HUES64 (cell line): ENCODE data around the gene SIRT3.
"Not testable (repeated sequence)": the region's sequence is repeated elsewhere in the genome, so short reads cannot be mapped to it uniquely, and the experiment has no call there.

ENCODE experiments used
- H3K27ac ChIP-seq: 2 replicates; pipeline ENCODE4 v1.7.0; 2013; ENCODE audit warnings: low read depth, low read length, inconsistent platforms
- H3K27me3 ChIP-seq: 2 replicates; pipeline ENCODE4 v1.6.1; 2013; ENCODE audit warnings: mild to moderate bottlenecking, low read length; ENCODE audit not compliant: insufficient read depth
- H3K36me3 ChIP-seq: 2 replicates; pipeline ENCODE4 v1.6.1; 2013; ENCODE audit warnings: mild to moderate bottlenecking, low read length; ENCODE audit not compliant: insufficient read depth
- H3K4me1 ChIP-seq: 2 replicates; pipeline ENCODE4 v1.6.1; 2013; ENCODE audit warnings: mild to moderate bottlenecking, low read length, moderate library complexity; ENCODE audit not compliant: insufficient read depth
- H3K4me3 ChIP-seq: 2 replicates; pipeline ENCODE4 v1.5.1; 2013; ENCODE audit warnings: mild to moderate bottlenecking, low read length, moderate library complexity
- H3K9ac ChIP-seq: 2 replicates; pipeline ENCODE4 v1.6.1; 2013; ENCODE audit warnings: mild to moderate bottlenecking, low read depth, low read length
- H3K9me3 ChIP-seq: 2 replicates; pipeline ENCODE4 v1.6.1; 2013; ENCODE audit warnings: low read depth, low read length; ENCODE audit not compliant: insufficient read depth
- WGBS: fragments of 150-250, 120-280 bp; methylation state at CpG from one replicate; pipeline ENCODE4 v1.1.7; 2013; ENCODE audit warnings: missing lambda C conversion rate; 5-methylcytosine and 5-hydroxymethylcytosine counted together

Gene SIRT3

GRCh38 chr11:197741-198235 is 38.4 kb downstream of the SIRT3 start:
- WGBS: 92% methylated on average over 9 of the region's 9 CpGs
- Histone ChIP-seq H3K4me3 (no peak overlapping the region), H3K9ac (no peak overlapping the region), H3K9me3 (no peaks in the 10 kb centered on the region), H3K27ac (no peak overlapping the region), H3K4me1 (no peaks in the 10 kb centered on the region), H3K27me3 (no peaks in the 10 kb centered on the region), H3K36me3 (no peaks in the 10 kb centered on the region)

- 91% methylated on average over 23 of the region's 23 CpGs for WGBS
Measured at GRCh38 chr11:196786-197731, 39.1 kb downstream of the SIRT3 start.

GRCh38 chr11:193481-193880 is 42.7 kb downstream of the SIRT3 start:
- not testable (repeated sequence) for H3K9me3 ChIP-seq, H3K9ac ChIP-seq, H3K27ac ChIP-seq, H3K4me3 ChIP-seq, H3K4me1 ChIP-seq, H3K36me3 ChIP-seq, H3K27me3 ChIP-seq
- WGBS: 85% methylated on average over 5 of the region's 5 CpGs

More at GRCh38 chr11:196786-197731, 39.1 kb downstream of the SIRT3 start:
- no peaks in the 10 kb centered on the region for H3K27me3 ChIP-seq
- no peaks in the 10 kb centered on the region for H3K36me3 ChIP-seq
- no peak overlapping the region for H3K4me3 ChIP-seq
- H3K27ac ChIP-seq: no peak overlapping the region
- H3K9ac ChIP-seq: no peak overlapping the region
- no peaks in the 10 kb centered on the region for H3K4me1 ChIP-seq
- H3K9me3 ChIP-seq: no peaks in the 10 kb centered on the region

GRCh38 chr11:192674-193128 is 43.4 kb downstream of the SIRT3 start, which contains the start of gene SCGB1C1:
SCGB1C1 (plus strand) TSS chr11:193078; CDS start chr11:193100, 22 bp downstream.
- not testable (repeated sequence) for H3K36me3 ChIP-seq, H3K27ac ChIP-seq, H3K4me1 ChIP-seq, H3K9me3 ChIP-seq, H3K4me3 ChIP-seq, H3K9ac ChIP-seq, H3K27me3 ChIP-seq
- WGBS: 92% methylated on average over 2 of the region's 11 CpGs

- not testable (repeated sequence) for H3K36me3 ChIP-seq, H3K9me3 ChIP-seq, H3K27me3 ChIP-seq, H3K4me3 ChIP-seq, H3K27ac ChIP-seq, H3K9ac ChIP-seq, H3K4me1 ChIP-seq
- WGBS: 79% methylated on average over 2 of the region's 8 CpGs
Measured at GRCh38 chr11:191490-192478, 44.4 kb downstream of the SIRT3 start.

GRCh38 chr11:190546-190945 is 45.6 kb downstream of the SIRT3 start:
- WGBS: 88% methylated on average over 4 of the region's 5 CpGs
- H3K27me3 ChIP-seq: not testable (repeated sequence)

GRCh38 chr11:189843-190311 is 46.3 kb downstream of the SIRT3 start:
- H3K9me3 ChIP-seq: not testable (repeated sequence)

More at GRCh38 chr11:190546-190945, 45.6 kb downstream of the SIRT3 start:
- not testable (repeated sequence) for H3K9ac ChIP-seq, H3K9me3 ChIP-seq, H3K4me1 ChIP-seq, H3K4me3 ChIP-seq, H3K36me3 ChIP-seq, H3K27ac ChIP-seq

GRCh38 chr11:189200-189783 is 46.9 kb downstream of the SIRT3 start:
- not testable (repeated sequence) for H3K27ac ChIP-seq, H3K27me3 ChIP-seq, H3K36me3 ChIP-seq, H3K9ac ChIP-seq, H3K4me3 ChIP-seq, H3K9me3 ChIP-seq, H3K4me1 ChIP-seq
- WGBS: 92% methylated on average over 25 of the region's 55 CpGs

More at GRCh38 chr11:189843-190311, 46.3 kb downstream of the SIRT3 start:
- H3K4me3 ChIP-seq, H3K27me3 ChIP-seq, H3K9ac ChIP-seq, H3K4me1 ChIP-seq, H3K36me3 ChIP-seq, H3K27ac ChIP-seq: not testable (repeated sequence)
- WGBS: 92% methylated on average over 7 of the region's 25 CpGs

- H3K27ac ChIP-seq, H3K4me3 ChIP-seq, H3K27me3 ChIP-seq, H3K36me3 ChIP-seq, H3K4me1 ChIP-seq, H3K9me3 ChIP-seq, H3K9ac ChIP-seq: not testable (repeated sequence)
- WGBS: no CpG with 5 or more reads among the region's 13 CpGs
Measured at GRCh38 chr11:180242-180641, 55.9 kb downstream of the SIRT3 start.
